Liver (tissue), 9 donors: ENCODE results near the gene TRIM8. TPM values are rescaled to one million over a fixed set of nuclear protein-coding genes. Genes with fewer than 3 reads are reported as not detected.

Experiments used
- DNase-seq: peaks from one replicate; pipeline ENCODE4 v3.0.0-alpha.2; 2017; ENCODE audit warnings: low spot score
- H3K27ac ChIP-seq, 2 donors: one replicate each; pipeline ENCODE4 v1.7.0; 2013; ENCODE audit warnings: inconsistent platforms in 2 of 2, low read length in 2 of 2, control low read depth in 1 of 2, low read depth in 1 of 2, mild to moderate bottlenecking in 1 of 2
- H3K27me3 ChIP-seq, 4 donors: one replicate each; pipeline versions ENCODE4 v1.6.1 to v1.7.0; 2013; ENCODE audit warnings: low read length in 3 of 4, inconsistent platforms in 1 of 4, mild to moderate bottlenecking in 1 of 4, moderate library complexity in 1 of 4; ENCODE audit not compliant: control insufficient read depth in 4 of 4, insufficient read depth in 4 of 4
- H3K36me3 ChIP-seq, 4 donors: one replicate each; pipeline versions ENCODE4 v1.6.1 to v1.7.0; 2013; ENCODE audit warnings: low read length in 3 of 4, mild to moderate bottlenecking in 3 of 4, low read depth in 1 of 4, moderate library complexity in 1 of 4; ENCODE audit not compliant: control insufficient read depth in 4 of 4, insufficient read depth in 3 of 4
- H3K4me1 ChIP-seq, 4 donors: one replicate each; pipeline versions ENCODE4 v1.6.1 to v1.7.0; 2013; ENCODE audit warnings: low read length in 3 of 4, mild to moderate bottlenecking in 3 of 4, moderate library complexity in 1 of 4; ENCODE audit not compliant: control insufficient read depth in 4 of 4, insufficient read depth in 4 of 4
- H3K4me3 ChIP-seq, 3 donors: one replicate each; pipeline versions ENCODE4 v1.6.1 to v1.7.0; 2013; ENCODE audit warnings: low read length in 3 of 3, control low read depth in 1 of 3, low read depth in 1 of 3, mild to moderate bottlenecking in 1 of 3
- H3K9ac ChIP-seq, 2 donors: one replicate each; pipeline ENCODE4 v1.7.0; 2013; ENCODE audit warnings: low read length in 2 of 2, mild to moderate bottlenecking in 2 of 2, moderate library complexity in 2 of 2, control low read depth in 1 of 2, low read depth in 1 of 2
- H3K9me3 ChIP-seq, 4 donors: one replicate each; pipeline versions ENCODE4 v1.6.1 to v1.7.0; 2013; ENCODE audit warnings: low read length in 3 of 4; ENCODE audit not compliant: control insufficient read depth in 4 of 4
- EGR1 ChIP-seq, 2 donors: IDR thresholded peaks; 2 replicates each; pipeline ENCODE4 v1.6.1; 2016 to 2018; ENCODE audit warnings: antibody characterized with exemption in 2 of 2, low read depth in 2 of 2
- FOXA1 ChIP-seq: IDR thresholded peaks from 2 replicates; pipeline ENCODE4 v1.6.1; 2016; ENCODE audit warnings: antibody characterized with exemption
- FOXA2 ChIP-seq: IDR thresholded peaks from 2 replicates; pipeline ENCODE4 v1.6.1; 2016; ENCODE audit warnings: antibody characterized with exemption
- GABPA ChIP-seq, 2 donors: IDR thresholded peaks in 1 of 2; conservative IDR thresholded peaks in 1 of 2; 2 replicates each; pipeline ENCODE4 v1.6.1; 2016; ENCODE audit warnings: antibody characterized with exemption in 2 of 2, mild to moderate bottlenecking in 1 of 2, moderate library complexity in 1 of 2
- HNF4A ChIP-seq, 2 donors: conservative IDR thresholded peaks; 2 replicates each; pipeline ENCODE4 v1.6.1; 2016; ENCODE audit warnings: antibody characterized with exemption in 2 of 2, mild to moderate bottlenecking in 2 of 2
- HNF4G ChIP-seq: IDR thresholded peaks from 2 replicates; pipeline ENCODE4 v1.6.1; 2016; ENCODE audit warnings: antibody characterized with exemption
- JUND ChIP-seq, 2 donors: IDR thresholded peaks; 2 replicates each; pipeline ENCODE4 v1.6.1; 2016; ENCODE audit warnings: antibody characterized with exemption in 2 of 2
- NR2F2 ChIP-seq: IDR thresholded peaks from 2 replicates; pipeline ENCODE4 v1.6.1; 2016; ENCODE audit warnings: antibody characterized with exemption
- RAD21 ChIP-seq, 2 donors: IDR thresholded peaks; 2 replicates each; pipeline ENCODE4 v1.6.1; 2016; ENCODE audit warnings: antibody characterized with exemption in 2 of 2, mild to moderate bottlenecking in 2 of 2
- REST ChIP-seq: IDR thresholded peaks from 2 replicates; pipeline ENCODE4 v1.6.1; 2016; ENCODE audit warnings: antibody characterized with exemption, mild to moderate bottlenecking
- RXRA ChIP-seq, 2 donors: IDR thresholded peaks; 2 replicates each; pipeline ENCODE4 v1.6.1; 2017 to 2018; ENCODE audit warnings: antibody characterized with exemption in 2 of 2, mild to moderate bottlenecking in 1 of 2
- SP1 ChIP-seq: IDR thresholded peaks from 2 replicates; pipeline ENCODE4 v1.6.1; 2018; ENCODE audit warnings: antibody characterized with exemption, mild to moderate bottlenecking
- TAF1 ChIP-seq: conservative IDR thresholded peaks from 2 replicates; pipeline ENCODE4 v1.6.1; 2016; ENCODE audit warnings: antibody characterized with exemption, mild to moderate bottlenecking
- YY1 ChIP-seq: IDR thresholded peaks from 2 replicates; pipeline ENCODE4 v1.6.1; 2016; ENCODE audit warnings: antibody characterized with exemption, mild to moderate bottlenecking
- WGBS: extraction: QIAGEN DNeasy Blood & Tissue Kit; methylation state at CpG from one replicate; pipeline ENCODE4 v1.1.7; 2013; 5-methylcytosine and 5-hydroxymethylcytosine counted together
- polyA plus RNA-seq, 2 donors: library from polyadenylated mRNA; stranded (reverse) in 1 of 2; unstranded in 1 of 2; fragments of 200-250 nt in 1 of 2; fragments of >200 nt in 1 of 2; fragmentation: Nextera tagmentation in 1 of 2; extraction: Ambion mirVana in 1 of 2; gene quantifications; one replicate each; pipeline versions ENCODE4 v1.2.1 to v1.2.3, GENCODE V29; 2013 to 2015
- total RNA-seq, 2 donors: library from RNA; depleted of rRNA; stranded (reverse); fragments of >200 nt; gene quantifications; one replicate each; pipeline ENCODE4 v1.2.3, GENCODE V29; 2014
- TF ChIP-seq, protein P1 (sequence below): IDR thresholded peaks from 2 replicates; pipeline ENCODE4 v1.6.1; 2016; ENCODE audit warnings: antibody characterized with exemption
- TF ChIP-seq, protein P2 (sequence below): IDR thresholded peaks from 2 replicates; pipeline ENCODE4 v1.6.1; 2016; ENCODE audit warnings: antibody characterized with exemption
- TF ChIP-seq, protein P3 (sequence below): fragments of 150-350 bp; IDR thresholded peaks from 2 replicates; pipeline ENCODE4 v1.5.1; 2017; ENCODE audit warnings: improper control_type of control experiment, low read depth, low read length; ENCODE audit not compliant: missing input control
- TF ChIP-seq, protein P4 (sequence below): IDR thresholded peaks from 2 replicates; pipeline ENCODE4 v1.6.1; 2016; ENCODE audit warnings: antibody characterized with exemption
- donor health status: healthy.
- donor health status: healthy.
- donor health status: healthy.
- donor health status: healthy.
- donor health status: healthy.

The TRIM8 gene
- total and polyA plus RNA-seq, 4 donors = 15.8 to 45.3 (median 30.6) TPM

DNA sequence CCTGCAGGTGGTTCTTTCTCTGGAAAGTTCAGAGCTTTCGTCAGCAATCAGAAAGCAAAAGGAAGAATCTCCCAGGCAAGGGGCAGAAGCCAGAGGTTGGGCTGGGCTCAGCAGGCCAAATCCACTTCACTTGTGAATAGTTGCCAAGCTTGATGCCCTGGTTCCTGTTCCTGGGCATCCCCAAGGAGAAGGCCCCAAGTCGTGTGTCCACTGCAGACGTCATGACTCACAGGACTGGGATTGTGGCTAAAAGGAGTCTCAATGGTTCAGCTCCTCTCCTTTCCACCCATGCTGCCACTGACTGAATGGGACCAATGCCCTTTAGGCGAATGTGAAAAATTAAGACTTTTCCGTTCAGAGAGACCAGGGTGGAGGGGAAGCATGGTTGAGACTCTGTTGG, 38.6 kb upstream of the TRIM8 start:
- no peaks in the 10 kb centered on the region for H3K27me3 ChIP-seq
- 92% methylated on average over 5 of the region's 5 CpGs for WGBS
- peaks cover 0 to 19% (median 9%) of the 10 kb centered on the region in 4 donors for H3K36me3 ChIP-seq
- H3K9ac ChIP-seq = no peak overlapping the region
- no peaks in the 10 kb centered on the region for H3K9me3 ChIP-seq
- TF ChIP-seq, protein P1, sequence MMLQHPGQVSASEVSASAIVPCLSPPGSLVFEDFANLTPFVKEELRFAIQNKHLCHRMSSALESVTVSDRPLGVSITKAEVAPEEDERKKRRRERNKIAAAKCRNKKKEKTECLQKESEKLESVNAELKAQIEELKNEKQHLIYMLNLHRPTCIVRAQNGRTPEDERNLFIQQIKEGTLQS = no peak
- no peak for TF ChIP-seq FOXA1
- no peak for TF ChIP-seq RAD21 (IDR thresholded peaks at IDR 0.05)
- TF ChIP-seq GABPA (IDR thresholded peaks at IDR 0.05 in 1 of 2, conservative IDR thresholded peaks at IDR 0.05 in 1 of 2) = no peak
- no peak for TF ChIP-seq RXRA (IDR thresholded peaks at IDR 0.05)
- TF ChIP-seq, protein P2, sequence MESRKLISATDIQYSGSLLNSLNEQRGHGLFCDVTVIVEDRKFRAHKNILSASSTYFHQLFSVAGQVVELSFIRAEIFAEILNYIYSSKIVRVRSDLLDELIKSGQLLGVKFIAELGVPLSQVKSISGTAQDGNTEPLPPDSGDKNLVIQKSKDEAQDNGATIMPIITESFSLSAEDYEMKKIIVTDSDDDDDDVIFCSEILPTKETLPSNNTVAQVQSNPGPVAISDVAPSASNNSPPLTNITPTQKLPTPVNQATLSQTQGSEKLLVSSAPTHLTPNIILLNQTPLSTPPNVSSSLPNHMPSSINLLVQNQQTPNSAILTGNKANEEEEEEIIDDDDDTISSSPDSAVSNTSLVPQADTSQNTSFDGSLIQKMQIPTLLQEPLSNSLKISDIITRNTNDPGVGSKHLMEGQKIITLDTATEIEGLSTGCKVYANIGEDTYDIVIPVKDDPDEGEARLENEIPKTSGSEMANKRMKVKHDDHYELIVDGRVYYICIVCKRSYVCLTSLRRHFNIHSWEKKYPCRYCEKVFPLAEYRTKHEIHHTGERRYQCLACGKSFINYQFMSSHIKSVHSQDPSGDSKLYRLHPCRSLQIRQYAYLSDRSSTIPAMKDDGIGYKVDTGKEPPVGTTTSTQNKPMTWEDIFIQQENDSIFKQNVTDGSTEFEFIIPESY = no peak
- TF ChIP-seq EGR1 (IDR thresholded peaks at IDR 0.05; ENCODE audit: low read depth in 2 of 2) = no peak
- TF ChIP-seq NR2F2 = no peak
- no peak overlapping the region for H3K4me3 ChIP-seq
- no peak for DNase-seq
- peaks cover 0 to 2% (median 0%) of the 10 kb centered on the region in 4 donors for H3K4me1 ChIP-seq
- H3K27ac ChIP-seq = no peak overlapping the region

DNA sequence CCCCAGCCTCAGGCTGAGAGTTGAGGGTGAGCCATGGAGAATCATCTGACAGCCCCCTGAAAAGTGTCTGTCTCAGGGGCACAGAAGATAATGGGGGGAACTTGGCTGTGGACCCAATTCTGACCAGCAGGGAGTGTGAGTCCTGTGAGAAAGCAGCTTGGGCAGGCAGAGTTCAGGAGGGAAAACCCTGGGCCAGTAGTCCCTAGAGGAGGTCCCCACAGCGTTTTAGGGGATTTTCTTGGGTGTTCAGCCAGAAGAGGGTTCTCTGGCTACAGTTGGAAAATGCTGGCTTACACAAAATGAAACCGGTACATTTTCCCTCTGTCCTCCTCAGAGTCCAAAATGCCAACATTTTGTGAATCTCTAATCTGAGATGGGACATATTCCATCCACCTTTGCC, 35.8 kb upstream of the TRIM8 start:
- Histone ChIP-seq H3K4me3 (no peak overlapping the region), H3K9me3 (no peaks in the 10 kb centered on the region), H3K9ac (no peak overlapping the region), H3K27ac (no peak overlapping the region), H3K36me3 (peaks cover 0 to 5% (median 2%) of the 10 kb centered on the region in 4 donors), H3K4me1 (peaks cover 0 to 4% (median under 1%) of the 10 kb centered on the region in 4 donors), H3K27me3 (no peaks in the 10 kb centered on the region)
- no peak for DNase-seq
- WGBS = 81% methylated on average over 2 of the region's 2 CpGs
- TF ChIP-seq, protein P2 = no peak
- TF ChIP-seq, protein P1 = no peak
- TF ChIP-seq RXRA (IDR thresholded peaks at IDR 0.05) (no peak), NR2F2 (no peak), TAF1 (no peak), JUND (IDR thresholded peaks at IDR 0.05) (no peak), GABPA (IDR thresholded peaks at IDR 0.05 in 1 of 2, conservative IDR thresholded peaks at IDR 0.05 in 1 of 2) (no peak), FOXA2 (no peak), HNF4G (no peak), SP1 (no peak), EGR1 (IDR thresholded peaks at IDR 0.05; ENCODE audit: low read depth in 2 of 2) (no peak), FOXA1 (no peak), REST (no peak), HNF4A (conservative IDR thresholded peaks at IDR 0.05) (no peak), RAD21 (IDR thresholded peaks at IDR 0.05) (no peak), YY1 (no peak)
- TF ChIP-seq, protein P3, sequence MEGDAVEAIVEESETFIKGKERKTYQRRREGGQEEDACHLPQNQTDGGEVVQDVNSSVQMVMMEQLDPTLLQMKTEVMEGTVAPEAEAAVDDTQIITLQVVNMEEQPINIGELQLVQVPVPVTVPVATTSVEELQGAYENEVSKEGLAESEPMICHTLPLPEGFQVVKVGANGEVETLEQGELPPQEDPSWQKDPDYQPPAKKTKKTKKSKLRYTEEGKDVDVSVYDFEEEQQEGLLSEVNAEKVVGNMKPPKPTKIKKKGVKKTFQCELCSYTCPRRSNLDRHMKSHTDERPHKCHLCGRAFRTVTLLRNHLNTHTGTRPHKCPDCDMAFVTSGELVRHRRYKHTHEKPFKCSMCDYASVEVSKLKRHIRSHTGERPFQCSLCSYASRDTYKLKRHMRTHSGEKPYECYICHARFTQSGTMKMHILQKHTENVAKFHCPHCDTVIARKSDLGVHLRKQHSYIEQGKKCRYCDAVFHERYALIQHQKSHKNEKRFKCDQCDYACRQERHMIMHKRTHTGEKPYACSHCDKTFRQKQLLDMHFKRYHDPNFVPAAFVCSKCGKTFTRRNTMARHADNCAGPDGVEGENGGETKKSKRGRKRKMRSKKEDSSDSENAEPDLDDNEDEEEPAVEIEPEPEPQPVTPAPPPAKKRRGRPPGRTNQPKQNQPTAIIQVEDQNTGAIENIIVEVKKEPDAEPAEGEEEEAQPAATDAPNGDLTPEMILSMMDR = no peak
- TF ChIP-seq, protein P4, sequence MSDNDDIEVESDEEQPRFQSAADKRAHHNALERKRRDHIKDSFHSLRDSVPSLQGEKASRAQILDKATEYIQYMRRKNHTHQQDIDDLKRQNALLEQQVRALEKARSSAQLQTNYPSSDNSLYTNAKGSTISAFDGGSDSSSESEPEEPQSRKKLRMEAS = no peak
